GM19099 (cell line): Measurements from ENCODE around the gene CERS6.

Source experiments
- POLR2A ChIP-seq: IDR thresholded peaks from 3 replicates; pipeline ENCODE4 v1.6.1; 2011; ENCODE audit warnings: low read depth; ENCODE audit not compliant: insufficient read length; ENCODE audit errors: extremely low read depth

Gene CERS6

DNA sequence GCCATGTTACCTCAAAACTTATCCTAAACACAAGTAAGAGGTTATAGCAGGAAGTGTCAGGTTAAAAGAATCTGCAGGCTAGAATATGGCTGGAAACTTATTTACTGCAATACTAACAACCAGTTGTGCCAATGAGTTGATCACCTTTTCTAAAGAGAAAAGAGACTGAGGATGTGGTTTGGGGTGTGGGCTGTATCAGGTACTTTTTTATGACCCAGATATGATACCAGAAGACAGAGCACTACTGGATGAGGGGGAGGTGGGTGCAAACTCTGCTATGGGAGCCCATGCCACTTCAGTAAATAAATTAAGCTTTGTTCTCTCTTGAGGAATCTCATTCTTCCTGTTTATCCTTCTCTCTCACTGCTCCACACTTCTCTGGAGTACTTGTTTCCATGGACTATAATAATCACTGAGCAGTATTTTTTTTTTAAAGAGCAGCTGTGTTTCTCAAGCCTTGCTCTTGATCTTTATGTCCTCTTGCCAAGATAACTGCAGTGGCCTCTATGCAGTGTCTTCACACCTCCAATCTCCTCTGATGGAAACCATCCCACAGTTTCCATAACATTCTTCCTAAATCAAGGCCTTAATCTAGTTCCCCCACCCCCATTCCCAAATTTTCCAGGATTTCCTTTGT, 295.1 kb downstream of the CERS6 start:
- no peak for TF ChIP-seq POLR2A

- TF ChIP-seq POLR2A = no peak
These were observed 296.3 kb downstream of the CERS6 start for GRCh38 chr2:168752361-168752760.

DNA sequence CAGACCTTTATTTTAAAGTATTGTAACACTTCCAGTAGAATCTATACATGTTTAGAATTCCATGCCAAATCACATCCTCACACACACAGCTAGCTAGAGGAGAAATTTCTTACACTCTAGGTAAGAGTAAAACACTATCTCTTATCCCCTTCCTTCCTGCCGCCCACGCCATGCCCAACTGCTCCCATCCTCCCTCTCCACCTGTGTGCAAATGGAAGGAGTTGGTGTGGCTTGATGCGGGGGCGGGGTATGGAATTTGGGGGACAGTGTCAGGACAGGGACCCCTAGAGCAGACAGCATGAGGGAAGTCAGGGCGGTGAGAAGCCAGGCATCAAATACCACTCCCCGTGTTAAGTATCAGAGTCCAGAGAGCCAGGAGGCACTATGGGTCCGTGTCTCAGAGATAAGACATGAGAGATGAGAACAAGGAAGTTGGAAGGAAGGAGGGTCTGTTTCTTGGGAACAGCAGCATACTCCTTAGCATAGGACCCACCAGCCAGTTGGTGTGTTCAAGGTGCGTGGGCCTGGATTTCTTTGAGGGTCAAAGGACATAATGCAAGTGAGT, 297.8 kb downstream of the CERS6 start:
- TF ChIP-seq POLR2A = no peak

- TF ChIP-seq POLR2A = no peak
These were observed 301.2 kb downstream of the CERS6 start for GRCh38 chr2:168757223-168757622.

- TF ChIP-seq POLR2A = no peak
These were observed 303.1 kb downstream of the CERS6 start for GRCh38 chr2:168758970-168759820.

DNA sequence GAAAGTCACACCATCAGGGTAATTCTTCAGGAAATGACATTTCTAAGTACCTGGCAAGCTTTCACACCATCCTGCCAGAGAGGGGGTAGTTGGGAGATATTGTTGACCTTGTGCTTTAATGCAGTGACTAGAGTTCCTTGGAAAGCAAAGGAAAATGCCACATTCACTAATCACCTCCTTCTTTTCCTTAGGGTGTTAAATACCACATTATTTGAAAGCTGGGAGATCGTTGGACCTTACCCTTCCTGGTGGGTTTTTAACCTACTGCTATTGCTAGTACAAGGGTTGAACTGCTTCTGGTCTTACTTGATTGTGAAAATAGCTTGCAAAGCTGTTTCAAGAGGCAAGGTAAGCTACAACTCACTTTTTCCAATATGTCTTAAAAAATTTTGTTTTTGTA, 309.3 kb downstream of the CERS6 start:
- TF ChIP-seq POLR2A = no peak

- no peak for TF ChIP-seq POLR2A
These were observed 310.5 kb downstream of the CERS6 start for GRCh38 chr2:168766600-168766999.

DNA sequence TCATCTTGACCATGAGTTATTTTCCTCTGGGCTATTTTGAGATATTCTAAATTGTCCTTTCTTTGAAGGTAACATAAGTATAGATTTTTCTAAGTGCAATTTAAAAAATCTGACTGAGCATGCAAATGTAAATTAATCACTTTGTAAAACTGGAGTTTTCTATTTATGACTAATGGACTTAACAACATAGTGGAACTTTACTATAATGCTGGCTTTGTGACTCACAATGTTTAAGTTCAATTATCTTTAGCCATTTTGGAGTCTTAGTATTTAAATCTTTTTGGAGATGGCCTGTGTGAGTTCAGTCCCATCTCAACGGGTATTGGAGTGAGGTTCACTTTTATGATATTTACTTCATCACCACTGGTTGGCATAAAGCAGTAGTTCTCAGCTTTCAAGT, 311.2 kb downstream of the CERS6 start:
- TF ChIP-seq POLR2A = no peak

GRCh38 chr2:168770796-168771195, 314.7 kb downstream of the CERS6 start:
- TF ChIP-seq POLR2A = no peak

- TF ChIP-seq POLR2A = no peak
These were observed 316.6 kb downstream of the CERS6 start for GRCh38 chr2:168772704-168773103.

- TF ChIP-seq POLR2A = no peak
These were observed 317.1 kb downstream of the CERS6 start for GRCh38 chr2:168773128-168773527.

DNA sequence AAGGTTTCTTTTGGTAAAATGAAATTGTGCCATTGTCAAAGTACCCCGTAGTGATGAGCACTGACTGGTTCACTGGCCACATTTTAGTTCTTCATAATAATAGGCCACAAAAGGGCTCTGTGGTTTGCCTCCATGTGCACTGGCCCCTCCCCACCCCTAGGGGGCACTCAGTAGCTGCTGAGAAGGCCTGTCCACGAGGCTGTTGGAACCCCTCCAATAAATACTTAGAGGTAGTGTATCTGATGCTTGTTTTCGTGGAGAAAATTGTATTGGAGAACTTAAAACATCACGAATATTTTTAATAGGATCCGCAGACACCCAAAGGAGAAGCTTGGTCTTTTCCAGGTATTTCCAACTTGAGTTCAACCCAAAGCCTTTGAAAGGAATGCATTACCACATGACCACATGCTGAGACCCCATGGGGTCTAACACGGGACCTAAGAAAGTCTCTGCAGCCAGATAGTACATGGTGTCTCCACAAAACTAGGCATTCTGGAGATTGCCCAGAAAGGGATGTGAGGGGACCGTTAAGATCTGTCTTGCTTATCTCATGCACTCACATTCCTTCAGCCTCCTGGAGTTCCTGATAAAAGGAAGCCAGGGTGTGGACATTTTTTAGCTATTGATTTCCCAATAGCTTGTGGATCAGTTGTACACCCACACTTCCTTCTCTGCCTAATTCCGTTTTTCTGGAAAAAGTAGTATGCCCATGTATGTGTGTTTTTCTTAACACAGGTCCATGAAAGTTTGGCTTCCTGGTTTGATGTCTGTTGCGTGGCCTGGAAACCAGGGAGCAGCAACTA, 317.8 kb downstream of the CERS6 start:
- TF ChIP-seq POLR2A = no peak

- TF ChIP-seq POLR2A = no peak
These were observed 319.8 kb downstream of the CERS6 start for GRCh38 chr2:168775837-168776236.

DNA sequence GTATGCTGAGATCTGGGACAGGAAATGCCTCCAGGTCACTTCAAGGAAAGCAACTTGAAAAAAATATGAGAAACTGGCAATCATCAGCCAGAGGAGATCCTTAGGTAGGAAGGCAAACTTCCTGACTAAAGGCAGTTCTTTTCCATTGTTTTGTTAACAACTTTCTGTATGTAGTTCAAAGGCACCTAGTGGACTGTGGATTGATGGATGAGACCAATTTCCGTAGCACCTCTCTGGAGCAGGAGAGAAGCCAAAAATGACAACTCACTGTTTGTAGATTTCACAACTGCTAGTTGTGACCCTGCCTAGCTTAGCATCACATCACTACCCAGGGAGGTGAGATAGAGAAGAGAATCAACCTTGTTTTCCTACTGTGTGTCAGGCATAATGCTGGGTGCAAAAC, 324.6 kb downstream of the CERS6 start:
- no peak for TF ChIP-seq POLR2A

DNA sequence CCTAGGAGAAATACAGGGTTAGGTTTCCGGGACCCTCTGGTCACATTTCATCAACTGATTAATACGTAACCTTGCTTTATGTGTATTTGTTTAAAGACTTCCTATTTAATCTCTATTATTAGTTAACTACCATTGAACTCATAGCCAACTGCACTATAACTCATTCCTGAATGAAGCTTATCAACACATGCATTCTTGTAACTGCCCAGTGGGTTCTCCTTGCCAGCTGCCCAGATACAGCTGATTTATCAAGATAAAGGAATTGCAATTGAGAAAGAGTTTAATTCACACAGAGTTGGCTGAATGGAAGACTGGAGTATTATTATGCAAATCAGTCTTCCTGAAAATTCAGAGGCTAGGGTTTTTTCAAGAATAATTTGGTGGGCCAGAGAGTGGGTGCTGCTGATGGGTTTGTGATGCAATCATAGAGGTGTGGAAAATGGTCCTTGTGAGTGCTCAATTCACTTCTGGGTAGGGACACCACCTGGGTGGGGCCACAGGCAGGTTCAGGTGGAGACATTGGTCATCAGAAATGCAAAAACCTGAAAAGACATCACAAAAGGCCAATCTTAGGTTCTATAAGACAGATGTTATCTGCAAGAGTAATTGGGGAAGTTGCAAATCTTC, 325.2 kb downstream of the CERS6 start:
- TF ChIP-seq POLR2A = no peak
